Measurements from ENCODE around the gene CCDC34. TPM values are rescaled to one million over a fixed set of nuclear protein-coding genes. Genes with fewer than 3 reads are reported as not detected.

CCDC34 gene, protein sequence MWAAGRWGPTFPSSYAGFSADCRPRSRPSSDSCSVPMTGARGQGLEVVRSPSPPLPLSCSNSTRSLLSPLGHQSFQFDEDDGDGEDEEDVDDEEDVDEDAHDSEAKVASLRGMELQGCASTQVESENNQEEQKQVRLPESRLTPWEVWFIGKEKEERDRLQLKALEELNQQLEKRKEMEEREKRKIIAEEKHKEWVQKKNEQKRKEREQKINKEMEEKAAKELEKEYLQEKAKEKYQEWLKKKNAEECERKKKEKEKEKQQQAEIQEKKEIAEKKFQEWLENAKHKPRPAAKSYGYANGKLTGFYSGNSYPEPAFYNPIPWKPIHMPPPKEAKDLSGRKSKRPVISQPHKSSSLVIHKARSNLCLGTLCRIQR
- 1 to 10 TPM; 1.3 to 1.6 (median 1.4) TPM for polyA plus RNA-seq

DNA sequence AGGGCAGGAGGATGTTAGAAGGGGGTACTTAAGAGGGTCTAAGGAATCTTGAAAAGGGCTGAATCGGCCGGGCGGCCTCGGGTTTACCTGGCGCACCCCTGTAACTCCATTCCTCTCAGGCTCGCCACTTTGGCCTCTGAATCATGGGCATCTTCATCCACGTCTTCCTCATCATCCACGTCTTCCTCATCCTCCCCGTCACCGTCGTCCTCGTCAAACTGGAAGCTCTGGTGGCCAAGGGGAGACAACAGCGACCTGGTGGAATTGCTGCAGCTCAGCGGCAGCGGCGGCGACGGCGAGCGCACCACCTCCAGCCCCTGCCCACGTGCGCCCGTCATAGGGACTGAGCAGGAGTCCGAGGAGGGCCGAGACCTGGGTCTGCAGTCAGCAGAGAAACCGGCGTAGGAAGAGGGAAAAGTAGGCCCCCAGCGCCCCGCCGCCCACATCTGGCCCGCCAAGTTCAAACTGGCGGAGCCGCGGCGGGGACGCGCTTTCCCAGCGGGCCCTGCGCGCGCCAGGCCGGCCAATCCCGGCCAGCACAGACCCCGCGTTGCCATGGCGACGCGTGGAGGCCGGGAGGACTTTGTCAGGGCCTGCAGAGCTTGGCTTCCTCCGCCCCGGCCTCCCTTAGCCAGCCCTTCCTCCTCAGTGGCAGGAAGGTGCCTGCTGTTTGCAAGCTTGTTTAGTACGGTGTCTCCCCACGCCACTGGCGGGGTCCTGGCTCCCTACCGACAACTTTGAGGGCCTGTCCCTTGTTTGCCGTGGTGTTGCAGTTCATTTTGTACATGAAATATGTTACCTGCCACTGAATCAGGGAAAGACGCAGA, at the start of gene CCDC34:
CCDC34 (minus strand) TSS at position 467 of the 827 bp plus-strand sequence; CDS start at position 446, 21 bp downstream.
- H3K27me3 Mint-ChIP-seq (ENCODE audit: low read depth in 3 of 3): peaks cover 2 to 8% (median 2%) of the 10 kb centered on the region in 3 donors
- no peaks in the 10 kb centered on the region for H3K36me3 Mint-ChIP-seq
- peak; percentile 84 to 90 (median 89) for DNase-seq
- H3K9me3 Mint-ChIP-seq: no peaks in the 10 kb centered on the region
- H3K4me3 Mint-ChIP-seq: peak within 1 kb of the TSS; percentile 89 to 97 (median 94)
- peak within 1 kb of the TSS; percentile 64 to 93 (median 81) for H3K27ac Mint-ChIP-seq
- H3K4me1 Mint-ChIP-seq: peaks cover 21 to 24% of the 10 kb centered on the region in 2 donors

DNA sequence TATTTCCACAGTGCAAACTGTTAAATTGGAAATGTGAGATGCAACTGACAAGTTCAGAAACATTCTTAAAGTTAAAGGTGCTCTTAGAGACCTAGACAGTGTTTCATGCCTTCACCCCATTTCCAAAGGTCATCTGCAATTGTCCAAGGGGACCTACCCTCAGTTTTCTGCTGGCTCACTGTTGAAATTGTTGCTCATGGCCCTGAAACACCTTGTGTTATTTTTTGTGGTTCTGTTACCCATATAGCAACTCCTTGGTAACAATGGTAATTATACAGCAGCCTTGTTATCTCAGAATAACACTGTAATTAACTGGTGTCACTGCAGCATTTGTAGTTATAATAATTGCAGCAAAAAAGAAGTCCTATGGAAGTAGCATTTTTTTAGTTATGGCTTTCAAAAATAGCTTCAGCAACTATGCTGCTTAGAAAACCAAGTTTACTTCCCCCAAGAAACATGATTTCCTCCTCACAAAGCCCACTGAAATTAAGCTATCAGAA, 49.2 kb upstream of the CCDC34 start:
- H3K36me3 Mint-ChIP-seq: no peaks in the 10 kb centered on the region
- DNase-seq: no peak
- peaks cover 0 to 2% (median 0%) of the 10 kb centered on the region in 3 donors for H3K27me3 Mint-ChIP-seq (ENCODE audit: low read depth in 3 of 3)
- H3K4me3 Mint-ChIP-seq: no peak overlapping the region
- H3K9me3 Mint-ChIP-seq: no peaks in the 10 kb centered on the region
- H3K27ac Mint-ChIP-seq: no peak overlapping the region
- H3K4me1 Mint-ChIP-seq: no peaks in the 10 kb centered on the region

DNA sequence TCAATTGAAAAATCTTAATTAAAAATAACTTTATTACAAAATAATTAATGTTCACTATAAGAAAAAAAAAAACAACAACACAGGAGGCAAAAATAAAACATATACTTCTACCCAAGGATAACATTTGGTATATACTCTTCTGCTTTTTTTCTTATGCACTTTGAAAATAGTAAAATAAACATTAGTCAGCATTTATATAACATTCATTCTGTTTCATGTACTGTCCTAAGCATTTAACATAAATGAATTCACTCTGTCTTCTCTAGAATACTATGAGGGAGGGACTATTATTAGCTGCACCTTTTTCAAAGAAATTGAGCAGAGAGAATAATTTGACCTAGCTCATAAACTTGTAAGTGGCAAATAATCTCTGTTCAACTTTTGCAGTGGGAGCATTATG, 48.3 kb upstream of the CCDC34 start:
- DNase-seq: no peak
- Mint-ChIP-seq H3K4me1 (no peaks in the 10 kb centered on the region), H3K9me3 (no peaks in the 10 kb centered on the region), H3K36me3 (no peaks in the 10 kb centered on the region), H3K27me3 (ENCODE audit: low read depth in 3 of 3) (peaks cover 0 to 2% (median 0%) of the 10 kb centered on the region in 3 donors), H3K4me3 (no peak overlapping the region), H3K27ac (no peak overlapping the region)

DNA sequence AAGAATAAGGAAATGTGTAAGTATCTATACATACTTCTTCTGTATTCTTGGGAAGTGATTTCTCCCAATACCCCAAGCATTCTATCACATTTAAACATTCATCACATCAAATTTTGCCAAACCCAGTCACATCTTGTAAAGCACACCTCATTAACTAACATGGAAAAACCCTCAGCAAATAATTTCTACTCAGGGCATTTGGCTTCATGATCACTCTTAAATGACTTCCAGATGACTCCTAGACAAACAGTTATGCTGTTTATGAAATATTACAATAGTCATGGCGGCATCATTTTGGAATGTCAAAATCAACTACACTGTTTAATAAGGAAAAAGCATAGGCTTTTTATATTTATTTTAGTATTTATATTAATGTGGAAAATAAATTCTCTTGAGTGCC, 47.3 kb upstream of the CCDC34 start:
- Mint-ChIP-seq H3K9me3 (no peaks in the 10 kb centered on the region), H3K4me3 (no peak overlapping the region), H3K4me1 (no peaks in the 10 kb centered on the region), H3K27me3 (ENCODE audit: low read depth in 3 of 3) (no peaks in the 10 kb centered on the region), H3K27ac (no peak overlapping the region), H3K36me3 (no peaks in the 10 kb centered on the region)
- no peak for DNase-seq

DNA sequence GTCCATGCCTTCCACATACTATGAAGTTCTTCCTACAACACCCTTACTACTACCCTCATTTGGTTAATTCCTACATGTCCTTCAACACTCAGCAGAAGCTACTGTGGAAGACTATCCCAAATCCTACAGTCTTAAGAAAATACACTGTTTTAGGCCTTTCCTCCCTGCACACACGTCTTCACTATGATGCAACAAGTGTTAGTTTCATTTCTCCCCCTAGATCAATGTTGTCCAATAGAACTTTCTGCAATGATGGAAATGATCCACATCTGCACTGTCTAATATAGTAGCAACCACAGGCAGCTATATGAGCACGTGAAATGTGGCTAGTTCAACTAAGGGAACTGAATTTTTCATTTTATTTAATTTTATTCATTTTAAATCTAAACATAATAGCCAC, 46.7 kb upstream of the CCDC34 start:
- Mint-ChIP-seq H3K27ac (no peak overlapping the region), H3K36me3 (no peaks in the 10 kb centered on the region), H3K9me3 (no peaks in the 10 kb centered on the region), H3K4me1 (no peaks in the 10 kb centered on the region), H3K4me3 (no peak overlapping the region), H3K27me3 (ENCODE audit: low read depth in 3 of 3) (peaks cover 0 to under 1% (median 0%) of the 10 kb centered on the region in 3 donors)
- no peak for DNase-seq

DNA sequence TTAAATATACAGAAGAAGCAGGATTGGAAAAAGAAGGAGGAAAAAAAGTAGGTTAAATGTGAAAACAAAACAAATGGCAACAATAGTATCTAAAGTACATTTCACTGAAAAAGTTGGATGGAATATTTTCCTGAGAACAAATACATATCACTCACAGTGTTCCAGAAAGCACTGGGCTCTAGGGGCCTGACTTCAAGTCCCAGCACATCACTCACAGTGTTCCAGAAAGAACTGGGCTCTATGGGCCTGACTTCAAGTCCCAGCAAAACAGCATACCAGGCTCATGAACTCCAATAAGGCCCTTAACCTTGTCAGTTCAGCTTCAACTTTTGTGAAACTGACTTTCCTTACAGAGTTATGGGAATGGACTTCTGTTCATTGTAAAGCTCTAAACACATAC, 46.0 kb upstream of the CCDC34 start:
- H3K27ac Mint-ChIP-seq: no peak overlapping the region
- H3K36me3 Mint-ChIP-seq: no peaks in the 10 kb centered on the region
- no peaks in the 10 kb centered on the region for H3K9me3 Mint-ChIP-seq
- H3K4me1 Mint-ChIP-seq: no peaks in the 10 kb centered on the region
- peaks cover 0 to 6% (median 0%) of the 10 kb centered on the region in 3 donors for H3K27me3 Mint-ChIP-seq (ENCODE audit: low read depth in 3 of 3)
- DNase-seq: no peak
- no peak overlapping the region for H3K4me3 Mint-ChIP-seq

DNA sequence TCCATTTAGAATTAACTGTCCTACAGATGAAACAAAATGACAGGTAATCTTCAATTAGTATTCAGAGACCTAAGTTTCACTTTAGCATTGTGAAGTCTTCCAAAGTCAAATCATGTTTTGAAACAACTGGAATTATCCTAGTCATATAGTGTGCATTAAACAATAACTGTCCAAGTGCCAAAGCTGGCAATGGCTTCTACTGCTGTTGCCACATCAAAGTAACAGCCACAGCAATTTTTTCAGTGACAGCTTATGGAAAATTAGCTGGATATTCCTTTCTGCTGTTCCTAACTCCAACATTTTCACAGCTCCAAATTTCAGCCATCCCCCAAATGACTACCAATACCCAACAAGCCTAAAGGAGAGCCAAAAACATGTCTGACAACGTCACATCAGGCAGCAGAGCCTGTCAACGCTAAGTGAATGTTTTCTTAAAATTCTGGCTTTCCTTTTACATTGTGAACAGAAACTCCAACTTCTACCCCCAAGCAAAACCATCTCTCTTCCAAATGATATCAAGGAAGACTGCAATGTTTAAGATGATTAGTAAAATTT, 45.3 kb upstream of the CCDC34 start:
- Mint-ChIP-seq H3K36me3 (no peaks in the 10 kb centered on the region), H3K27me3 (ENCODE audit: low read depth in 3 of 3) (peaks cover 0 to 6% (median 0%) of the 10 kb centered on the region in 3 donors), H3K4me1 (no peaks in the 10 kb centered on the region), H3K4me3 (no peak overlapping the region), H3K9me3 (no peaks in the 10 kb centered on the region), H3K27ac (no peak overlapping the region)
- no peak for DNase-seq

DNA sequence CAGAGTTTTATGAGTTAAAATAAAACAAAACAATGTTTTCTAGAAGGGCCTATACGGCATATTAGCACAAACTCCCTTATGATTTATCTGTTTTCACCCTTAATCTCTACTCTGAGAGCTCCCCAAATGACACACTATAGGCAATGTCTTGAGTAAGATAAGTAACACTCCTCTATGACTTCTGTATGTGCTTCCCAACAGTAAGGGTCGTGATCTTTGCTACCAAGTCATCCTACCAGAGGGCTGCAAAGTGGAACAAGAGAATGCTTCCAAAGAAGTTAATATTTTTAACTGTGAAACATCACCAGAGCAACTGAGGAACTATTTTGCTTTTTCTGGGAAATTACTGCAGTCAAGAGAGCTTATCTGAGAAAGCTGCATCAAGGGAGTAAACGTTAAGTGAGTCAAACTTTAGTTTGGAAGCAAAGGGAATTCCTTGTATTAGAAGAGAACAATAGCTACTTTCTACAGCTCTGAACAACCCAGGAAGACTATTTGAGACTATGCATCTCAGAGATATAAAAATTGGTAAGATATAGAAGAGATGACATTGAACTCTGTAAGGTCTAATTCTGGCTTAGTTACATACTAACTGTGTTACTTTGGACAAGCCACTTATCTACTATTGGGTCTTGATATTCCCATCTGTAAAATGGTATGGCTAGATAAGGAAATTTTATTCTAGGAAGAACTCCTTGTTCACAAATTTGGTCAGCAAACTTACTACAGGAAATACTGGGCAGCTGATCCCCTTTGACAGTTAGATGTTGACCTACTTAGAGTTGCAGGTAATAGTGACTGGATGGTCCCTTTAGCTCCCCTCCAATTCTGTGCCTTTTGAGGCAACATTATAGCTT, 43.7 kb upstream of the CCDC34 start:
- no peak for DNase-seq
- Mint-ChIP-seq H3K9me3 (no peaks in the 10 kb centered on the region), H3K4me1 (no peaks in the 10 kb centered on the region), H3K36me3 (no peaks in the 10 kb centered on the region), H3K27me3 (ENCODE audit: low read depth in 3 of 3) (peaks cover 0 to 6% (median 0%) of the 10 kb centered on the region in 3 donors), H3K4me3 (no peak overlapping the region), H3K27ac (no peak overlapping the region)

DNA sequence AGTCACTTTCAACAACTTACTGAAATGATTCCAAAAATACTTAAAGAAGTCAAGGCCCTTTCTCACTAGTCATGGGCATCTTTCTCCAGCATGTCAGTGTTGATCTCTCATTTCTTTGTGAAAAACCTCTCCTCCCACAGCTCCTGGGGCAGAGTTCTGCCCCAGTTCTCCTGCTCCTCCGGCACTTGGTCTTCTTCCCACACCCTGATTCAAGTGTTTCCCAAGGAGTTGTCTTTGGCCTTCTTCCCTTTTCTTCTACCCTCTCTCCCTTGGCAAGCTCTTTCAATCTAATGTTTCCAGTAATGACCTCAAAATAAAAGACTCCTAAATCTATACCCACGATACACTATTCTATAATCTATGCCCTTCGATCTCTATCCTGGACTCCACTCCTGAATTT, 42.1 kb upstream of the CCDC34 start:
- H3K4me3 Mint-ChIP-seq: no peak overlapping the region
- no peaks in the 10 kb centered on the region for H3K36me3 Mint-ChIP-seq
- H3K27me3 Mint-ChIP-seq (ENCODE audit: low read depth in 3 of 3): peaks cover 0 to 6% (median 0%) of the 10 kb centered on the region in 3 donors
- no peak for DNase-seq
- H3K4me1 Mint-ChIP-seq: no peaks in the 10 kb centered on the region
- no peaks in the 10 kb centered on the region for H3K9me3 Mint-ChIP-seq
- H3K27ac Mint-ChIP-seq: no peak overlapping the region

DNA sequence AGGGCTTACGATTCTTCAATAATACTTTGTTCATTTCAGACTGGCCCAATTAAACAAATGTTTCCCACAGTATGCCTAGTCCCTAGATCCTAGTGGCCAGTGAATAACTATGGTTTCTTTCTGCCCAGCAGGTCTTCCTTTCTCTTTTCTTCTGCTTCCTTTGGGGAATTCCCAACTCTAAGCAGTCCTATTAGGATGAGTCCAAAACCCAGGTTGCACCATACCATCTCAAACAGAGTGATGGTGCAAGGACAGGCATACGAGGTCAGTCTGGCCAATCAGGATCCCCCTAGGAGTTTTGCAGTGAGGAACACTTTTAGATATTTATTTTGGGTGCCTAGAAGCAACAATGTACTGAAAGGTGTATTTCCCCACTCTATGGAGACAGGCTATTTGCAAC, 41.4 kb upstream of the CCDC34 start:
- H3K27me3 Mint-ChIP-seq (ENCODE audit: low read depth in 3 of 3): peaks cover 0 to 6% (median 0%) of the 10 kb centered on the region in 3 donors
- DNase-seq: no peak
- no peaks in the 10 kb centered on the region for H3K36me3 Mint-ChIP-seq
- no peaks in the 10 kb centered on the region for H3K4me1 Mint-ChIP-seq
- H3K9me3 Mint-ChIP-seq: no peaks in the 10 kb centered on the region
- no peak overlapping the region for H3K4me3 Mint-ChIP-seq
- no peak overlapping the region for H3K27ac Mint-ChIP-seq

DNA sequence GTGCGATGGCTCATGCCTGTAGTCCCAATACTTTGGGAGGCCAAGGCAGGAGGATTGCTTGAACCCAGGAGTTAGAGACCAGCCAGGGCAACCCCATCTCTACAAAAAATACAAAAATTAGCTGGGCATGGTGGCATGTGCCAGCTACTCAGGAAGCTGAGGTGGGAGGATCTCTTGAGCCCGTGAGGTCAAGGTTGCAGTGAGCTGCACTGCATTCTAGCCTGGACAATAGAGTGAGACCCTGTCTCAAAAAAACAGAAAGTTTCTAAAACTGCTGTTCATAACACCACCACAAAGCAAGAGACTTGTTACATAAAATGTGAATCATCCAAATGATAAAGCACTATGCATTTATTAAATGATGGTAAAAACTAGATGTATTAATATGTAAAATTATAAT, 40.2 kb upstream of the CCDC34 start:
- H3K4me1 Mint-ChIP-seq: no peaks in the 10 kb centered on the region
- H3K36me3 Mint-ChIP-seq: no peaks in the 10 kb centered on the region
- H3K9me3 Mint-ChIP-seq: no peaks in the 10 kb centered on the region
- H3K27ac Mint-ChIP-seq: no peak overlapping the region
- DNase-seq: no peak
- no peak overlapping the region for H3K4me3 Mint-ChIP-seq
- H3K27me3 Mint-ChIP-seq (ENCODE audit: low read depth in 3 of 3): peaks cover 0 to 6% (median 0%) of the 10 kb centered on the region in 3 donors

DNA sequence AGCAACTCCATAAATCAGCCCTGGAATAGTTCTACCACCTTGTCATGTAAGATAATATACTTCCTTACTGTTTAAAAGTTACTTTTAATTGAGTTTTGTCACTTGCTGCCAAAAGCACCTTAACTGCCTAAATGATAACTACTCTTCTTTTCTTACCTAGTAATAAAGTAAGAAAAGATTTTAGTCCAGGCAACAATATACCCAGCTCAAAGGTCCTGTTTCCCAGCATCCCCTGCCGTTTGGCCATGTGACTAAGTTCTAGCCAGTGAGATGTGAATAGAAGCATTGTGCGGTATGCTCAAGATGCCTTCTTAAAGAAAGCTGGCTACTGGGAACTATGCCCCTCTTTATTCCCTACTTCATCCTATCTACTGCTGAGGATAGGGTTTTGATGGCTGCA, 39.4 kb upstream of the CCDC34 start:
- no peaks in the 10 kb centered on the region for H3K36me3 Mint-ChIP-seq
- no peak for DNase-seq
- H3K9me3 Mint-ChIP-seq: no peaks in the 10 kb centered on the region
- no peaks in the 10 kb centered on the region for H3K4me1 Mint-ChIP-seq
- H3K27me3 Mint-ChIP-seq (ENCODE audit: low read depth in 3 of 3): peaks cover 0 to 6% (median 0%) of the 10 kb centered on the region in 3 donors
- no peak overlapping the region for H3K27ac Mint-ChIP-seq
- no peak overlapping the region for H3K4me3 Mint-ChIP-seq

DNA sequence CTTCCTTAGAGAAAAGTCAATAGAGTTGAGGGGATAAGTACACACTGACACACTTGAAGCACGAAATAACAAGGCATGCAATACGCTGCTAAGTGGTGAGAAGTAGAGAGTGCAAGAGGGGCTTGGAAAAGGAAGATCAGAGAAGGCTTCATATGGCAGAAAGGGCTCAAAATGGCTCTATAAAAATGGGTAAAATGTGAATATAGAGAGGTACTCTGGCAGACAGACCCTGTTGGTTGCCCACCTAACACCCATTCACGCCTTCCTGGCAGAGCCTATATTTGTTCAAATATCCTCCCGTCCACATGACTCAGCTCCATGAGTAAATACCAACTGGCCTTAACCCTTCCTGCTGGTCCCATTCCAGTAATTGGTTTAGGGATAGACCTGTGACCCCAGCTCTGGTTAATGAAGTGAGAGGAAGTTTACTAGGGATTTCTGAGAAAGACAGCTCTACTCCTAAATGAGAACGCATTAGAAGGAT, 38.9 kb upstream of the CCDC34 start:
- Mint-ChIP-seq H3K27me3 (ENCODE audit: low read depth in 3 of 3) (peaks cover 0 to 6% (median 0%) of the 10 kb centered on the region in 3 donors), H3K9me3 (no peaks in the 10 kb centered on the region), H3K36me3 (no peaks in the 10 kb centered on the region), H3K27ac (no peak overlapping the region), H3K4me3 (no peak overlapping the region), H3K4me1 (no peaks in the 10 kb centered on the region)
- no peak for DNase-seq

Data from immature natural killer cell (primary cell).